Skin epidermis (tissue), 12 donors: ENCODE data around the gene ABL1.

Experiments
- H3K27ac ChIP-seq, 21 experiments: fragments of 200-600 bp; sonication (generic) in 11 of 21; one replicate each; pipeline ENCODE4 v1.5.0; 2020; ENCODE audit warnings: mild to moderate bottlenecking in 3 of 21, inconsistent platforms in 2 of 21, moderate library complexity in 2 of 21
- H3K4me3 ChIP-seq, 7 experiments: fragments of 200-600 bp; sonication (generic) in 2 of 7; one replicate each; pipeline ENCODE4 v1.5.0; 2020; ENCODE audit warnings: inconsistent platforms in 2 of 7, mild to moderate bottlenecking in 2 of 7, moderate library complexity in 1 of 7

ABL1 gene

GRCh38 chr9:130824079-130824478 lies 11.0 kb upstream of the ABL1 start:
- Histone ChIP-seq H3K4me3 (no peak overlapping the region), H3K27ac (peak overlapping the region in 19 of 21 experiments; percentile 12 to 80 (median 58))

GRCh38 chr9:130824643-130825350 lies 10.3 kb upstream of the ABL1 start:
- H3K4me3 ChIP-seq = no peak overlapping the region
- peak overlapping the region in 18 of 21 experiments; percentile 18 to 80 (median 60) for H3K27ac ChIP-seq

- Histone ChIP-seq H3K27ac (peak overlapping the region in 13 of 21 experiments; percentile 3 to 80 (median 58)), H3K4me3 (no peak overlapping the region)
Observed at GRCh38 chr9:130825351-130825651, 9.8 kb upstream of the ABL1 start.

GRCh38 chr9:130825809-130826208 lies 9.2 kb upstream of the ABL1 start:
- Histone ChIP-seq H3K27ac (peak overlapping the region in 10 of 21 experiments; percentile 3 to 80 (median 54)), H3K4me3 (no peak overlapping the region)

- H3K27ac ChIP-seq = no peak overlapping the region
- no peak overlapping the region for H3K4me3 ChIP-seq
Observed at GRCh38 chr9:130829762-130830161, 5.3 kb upstream of the ABL1 start.

GRCh38 chr9:130830231-130830760 lies 4.8 kb upstream of the ABL1 start:
- Histone ChIP-seq H3K27ac (peak overlapping the region in 1 of 21 experiments; percentile 38), H3K4me3 (no peak overlapping the region)

- Histone ChIP-seq H3K4me3 (no peak overlapping the region), H3K27ac (peak overlapping the region in 1 of 21 experiments; percentile 38)
Observed at GRCh38 chr9:130831077-130831476, 4.0 kb upstream of the ABL1 start.

GRCh38 chr9:130833031-130833990 lies 1.7 kb upstream of the ABL1 start:
- Histone ChIP-seq H3K4me3 (no peak overlapping the region), H3K27ac (peak overlapping the region in 4 of 21 experiments; percentile 93 to 94 (median 94))

GRCh38 chr9:130835441-130836298 lies 616 bp downstream of the ABL1 start:
- Histone ChIP-seq H3K27ac (peak overlapping the region; percentile 45 to 97 (median 89)), H3K4me3 (peak overlapping the region; percentile 46 to 64 (median 49))

- H3K27ac ChIP-seq = peak overlapping the region in 15 of 21 experiments; percentile 24 to 97 (median 93)
Observed at GRCh38 chr9:130837002-130837511, 2.0 kb downstream of the ABL1 start.

GRCh38 chr9:130837643-130838042 lies 2.6 kb downstream of the ABL1 start:
- Histone ChIP-seq H3K4me3 (peak overlapping the region in 1 of 7 experiments; percentile 2), H3K27ac (peak overlapping the region in 3 of 21 experiments; percentile 3 to 94 (median 94))

More at GRCh38 chr9:130837002-130837511, 2.0 kb downstream of the ABL1 start:
- H3K4me3 ChIP-seq = peak overlapping the region in 6 of 7 experiments; percentile 46 to 64 (median 54)

- H3K4me3 ChIP-seq = no peak overlapping the region
- peak overlapping the region in 4 of 21 experiments; percentile 21 to 55 (median 38) for H3K27ac ChIP-seq
Observed at GRCh38 chr9:130839132-130840111, 4.4 kb downstream of the ABL1 start.

- H3K27ac ChIP-seq = peak overlapping the region in 2 of 21 experiments; percentile 63 to 90
- H3K4me3 ChIP-seq = no peak overlapping the region
Observed at GRCh38 chr9:130842545-130842944, 7.5 kb downstream of the ABL1 start.

- no peak overlapping the region for H3K4me3 ChIP-seq
- H3K27ac ChIP-seq = peak overlapping the region in 10 of 21 experiments; percentile 14 to 90 (median 37)
Observed at GRCh38 chr9:130843049-130843908, 8.2 kb downstream of the ABL1 start.

GRCh38 chr9:130844044-130844451 lies 9.0 kb downstream of the ABL1 start:
- Histone ChIP-seq H3K27ac (peak overlapping the region in 11 of 21 experiments; percentile 14 to 90 (median 35)), H3K4me3 (no peak overlapping the region)

- no peak overlapping the region for H3K4me3 ChIP-seq
- H3K27ac ChIP-seq = peak overlapping the region in 10 of 21 experiments; percentile 11 to 90 (median 68)
Observed at GRCh38 chr9:130845254-130845653, 10.2 kb downstream of the ABL1 start.
